ENCODE measurements around the gene CACNA1H. TPM values are rescaled to one million over a fixed set of nuclear protein-coding genes. Genes with fewer than 3 reads are reported as not detected.

CACNA1H gene
- total and polyA plus RNA-seq, 3 donors from 2014 or later = 41.1 to 69.0 (median 55.9) TPM

GRCh38 chr16:1127971-1128715, 24.8 kb upstream of the CACNA1H start:
- no peak for TF ChIP-seq POLR2A (IDR thresholded peaks at IDR 0.05)
- no peak for TF ChIP-seq CTCF (IDR thresholded peaks at IDR 0.05)
- Histone ChIP-seq H3K27ac (no peak overlapping the region), H3K27me3 (no peaks in the 10 kb centered on the region), H3K4me3 (no peak overlapping the region), H3K36me3 (ENCODE audit: low read depth, missing control alignments) (no peaks in the 10 kb centered on the region), H3K9me3 (no peaks in the 10 kb centered on the region), H3K4me1 (no peaks in the 10 kb centered on the region)
- intact Hi-C loops (cut with DNase I; ENCODE audit: low total_unique reads) = no loop called here
- WGBS, 2 donors = 88 to 92% methylated on average over 13 to 31 of the region's 31 CpGs
- no peak for DNase-seq

- Histone ChIP-seq H3K4me3 (no peak overlapping the region), H3K4me1 (no peaks in the 10 kb centered on the region), H3K9me3 (no peaks in the 10 kb centered on the region), H3K27me3 (no peaks in the 10 kb centered on the region), H3K36me3 (ENCODE audit: low read depth, missing control alignments) (no peaks in the 10 kb centered on the region), H3K27ac (no peak overlapping the region)
- no peak for DNase-seq
- 92 to 94% methylated on average over 6 to 48 of the region's 48 CpGs for WGBS, 2 donors
- intact Hi-C loops (cut with DNase I; ENCODE audit: low total_unique reads) = no loop called here
- TF ChIP-seq CTCF (IDR thresholded peaks at IDR 0.05) = no peak
- TF ChIP-seq POLR2A (IDR thresholded peaks at IDR 0.05) = no peak
Observed at GRCh38 chr16:1129106-1129960, 23.6 kb upstream of the CACNA1H start.

GRCh38 chr16:1130382-1130781, 22.5 kb upstream of the CACNA1H start:
- Histone ChIP-seq H3K36me3 (ENCODE audit: low read depth, missing control alignments) (no peaks in the 10 kb centered on the region), H3K27ac (no peak overlapping the region), H3K4me3 (no peak overlapping the region), H3K4me1 (no peaks in the 10 kb centered on the region), H3K9me3 (no peaks in the 10 kb centered on the region), H3K27me3 (no peaks in the 10 kb centered on the region)
- no peak for DNase-seq
- 85 to 90% methylated on average over 2 to 8 of the region's 8 CpGs for whole genome bisulfite sequencing, 2 donors
- intact Hi-C loops (cut with DNase I; ENCODE audit: low total_unique reads) = no loop called here
- no peak for TF ChIP-seq CTCF (IDR thresholded peaks at IDR 0.05)
- TF ChIP-seq POLR2A (IDR thresholded peaks at IDR 0.05) = no peak

DNA sequence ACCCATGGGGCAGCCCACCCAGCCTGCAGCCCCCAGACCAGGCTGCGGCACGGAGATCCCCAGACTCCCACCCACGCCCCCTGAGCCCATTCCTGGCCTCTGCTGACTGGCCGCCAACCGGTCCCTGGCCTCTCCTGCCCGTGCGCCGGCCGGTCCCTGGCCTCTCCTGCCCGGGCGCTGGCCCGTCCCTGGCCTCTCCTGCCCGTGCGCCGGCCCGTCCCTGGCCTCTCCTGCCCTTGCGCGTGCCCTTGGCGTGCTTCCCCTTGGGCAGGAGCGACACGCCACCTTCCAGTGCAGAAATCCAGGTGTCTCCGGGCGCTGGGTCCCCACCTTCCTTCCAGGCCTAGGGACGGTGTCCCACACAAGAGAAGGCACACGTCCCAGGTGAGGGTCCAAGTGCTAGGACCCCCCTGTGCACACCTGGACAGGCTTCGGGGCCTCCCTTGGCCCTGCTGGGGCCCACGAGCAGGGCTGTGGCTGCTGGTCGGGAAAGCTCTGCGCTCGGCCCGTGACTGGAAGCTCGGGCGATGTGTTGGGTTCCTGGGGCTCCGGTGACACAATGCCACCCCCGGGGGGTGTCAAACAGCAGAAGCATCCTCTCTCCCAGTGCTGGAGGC, 21.4 kb upstream of the CACNA1H start:
- H3K27me3 ChIP-seq = no peaks in the 10 kb centered on the region
- intact Hi-C loops (cut with DNase I; ENCODE audit: low total_unique reads) = no loop called here
- no peaks in the 10 kb centered on the region for H3K36me3 ChIP-seq (ENCODE audit: low read depth, missing control alignments)
- no peak overlapping the region for H3K4me3 ChIP-seq
- no peak overlapping the region for H3K27ac ChIP-seq
- H3K9me3 ChIP-seq = no peaks in the 10 kb centered on the region
- 93 to 94% methylated on average over 3 to 35 of the region's 35 CpGs for WGBS, 2 donors
- TF ChIP-seq CTCF (IDR thresholded peaks at IDR 0.05) (no peak), POLR2A (IDR thresholded peaks at IDR 0.05) (no peak)
- no peaks in the 10 kb centered on the region for H3K4me1 ChIP-seq
- no peak for DNase-seq

All from testis (tissue), 3 donors.